HCT116 (cell line): Measurements from ENCODE around the gene PLCL2. TPM values are rescaled to one million over a fixed set of nuclear protein-coding genes. Genes with fewer than 3 reads are reported as not detected.

Experiments used
- ATAC-seq: fragments of 200-7000 bp; cut with Tn5 transposase; 2 replicates; pipeline ENCODE4 v1.9.1; 2020; ENCODE audit warnings: mild to moderate bottlenecking, moderate library complexity
- BruUV-seq: library from RNA; stranded (reverse); fragments of 400-500 nt; replicated peaks from 2 replicates; lab custom pipeline; 2021; lab: Mats Ljungman, UMichigan
- CTCF ChIA-PET: fragments of 300-600 bp; sonication (Branson Sonifier 250); formaldehyde crosslinking; loops from one replicate; lab custom pipeline; 2021; ENCODE audit warnings: antibody characterized with exemption; lab: Charles Lee
- POLR2A ChIA-PET: fragments of 300-600, 350-600 bp; sonication (Branson Sonifier 250); formaldehyde crosslinking; loops from one replicate; lab custom pipeline; 2021; ENCODE audit warnings: antibody characterized with exemption; lab: Charles Lee
- RAD21 ChIA-PET, 2 experiments: fragments of 300-600 bp; sonication (Branson Sonifier 250); formaldehyde crosslinking; loops; one replicate each; lab custom pipeline; 2023; ENCODE audit warnings: low total read pairs in 2 of 2; ENCODE audit not compliant: uncharacterized antibody in 2 of 2, unreplicated experiment in 2 of 2, low non-redundant PET in 1 of 2; lab: Charles Lee
- DNase-seq: peaks from one replicate; pipeline ENCODE4 v3.0.0-alpha.2; 2010; ENCODE audit warnings: low read depth, low spot score
- H2AFZ ChIP-seq: fragments of 200-600 bp; shearing (Covaris generic), sonication (generic); 2 replicates; pipeline ENCODE4 v1.6.1; 2017; ENCODE audit warnings: low read depth, mixed run types, mixed read lengths, antibody characterized with exemption, low read length; ENCODE audit not compliant: poor library complexity, severe bottlenecking
- H3K27ac ChIP-seq: 2 replicates; pipeline ENCODE4 v1.5.1; 2012; ENCODE audit warnings: low read depth, low read length
- H3K27me3 ChIP-seq: fragments of 200-600 bp; sonication (generic); 2 replicates; pipeline ENCODE4 v1.6.1; 2016; ENCODE audit warnings: mixed run types, low read length, mixed read lengths; ENCODE audit not compliant: insufficient read depth
- H3K36me3 ChIP-seq, 2 experiments: fragments of 200-500 bp in 1 of 2; fragments of 200-600 bp in 1 of 2; sonication (Bioruptor generic) in 1 of 2; sonication (generic) in 1 of 2; 2 replicates each; pipeline versions ENCODE4 v1.5.1 to v1.6.1; 2014 to 2016; ENCODE audit warnings: low read length in 2 of 2, inconsistent platforms in 1 of 2, mixed read lengths in 1 of 2, mixed run types in 1 of 2; ENCODE audit not compliant: insufficient read depth in 2 of 2, control insufficient read depth in 1 of 2
- H3K4me1 ChIP-seq, 2 experiments: fragments of 200-600 bp in 1 of 2; sonication (generic) in 1 of 2; 2 replicates each; pipeline versions ENCODE4 v1.5.1 to v1.6.1; 2012 to 2017; ENCODE audit warnings: low read length in 2 of 2, inconsistent platforms in 1 of 2, mild to moderate bottlenecking in 1 of 2, mixed read lengths in 1 of 2, mixed run types in 1 of 2, moderate library complexity in 1 of 2; ENCODE audit not compliant: insufficient read depth in 2 of 2, control insufficient read depth in 1 of 2
- H3K4me2 ChIP-seq: fragments of 200-600 bp; sonication (generic); 2 replicates; pipeline ENCODE4 v1.6.1; 2017; ENCODE audit warnings: mixed run types, low read length, mixed read lengths
- H3K4me3 ChIP-seq, 2 experiments: fragments of 200-600 bp in 1 of 2; sonication (generic) in 1 of 2; replicated peaks in 1 of 2; 2 replicates each; pipeline ENCODE4 v1.5.1; 2011 to 2016; ENCODE audit warnings: low read length in 2 of 2, control low read depth in 1 of 2, low read depth in 1 of 2, mild to moderate bottlenecking in 1 of 2, mixed read lengths in 1 of 2, mixed run types in 1 of 2
- H3K79me2 ChIP-seq: fragments of 200-600 bp; sonication (generic); 2 replicates; pipeline ENCODE4 v1.6.1; 2017; ENCODE audit warnings: mild to moderate bottlenecking, mixed run types, low read length, moderate library complexity, mixed read lengths; ENCODE audit not compliant: insufficient read depth
- H3K9ac ChIP-seq: fragments of 200-600 bp; sonication (generic); 2 replicates; pipeline ENCODE4 v1.6.1; 2016; ENCODE audit warnings: low read length, mixed read lengths
- H3K9me2 ChIP-seq: fragments of 200-600 bp; sonication (generic), shearing (Covaris generic); 2 replicates; pipeline ENCODE4 v1.6.1; 2017; ENCODE audit warnings: mixed run types, mild to moderate bottlenecking, moderate library complexity; ENCODE audit not compliant: insufficient read depth
- H3K9me3 ChIP-seq, 2 experiments: fragments of 200-500 bp in 1 of 2; fragments of 200-600 bp in 1 of 2; sonication (Bioruptor generic) in 1 of 2; sonication (generic) in 1 of 2; 2 replicates each; pipeline ENCODE4 v1.6.1; 2014 to 2017; ENCODE audit warnings: low read length in 2 of 2, mixed read lengths in 2 of 2, inconsistent platforms in 1 of 2, low read depth in 1 of 2, mild to moderate bottlenecking in 1 of 2, mixed run types in 1 of 2, moderate library complexity in 1 of 2; ENCODE audit not compliant: control insufficient read depth in 1 of 2, insufficient read depth in 1 of 2
- H4K20me1 ChIP-seq: fragments of 200-600 bp; sonication (generic), shearing (Covaris generic); 2 replicates; pipeline ENCODE4 v1.6.1; 2017; ENCODE audit warnings: mixed run types, mild to moderate bottlenecking, moderate library complexity; ENCODE audit not compliant: insufficient read depth
- ATF3 ChIP-seq: IDR thresholded peaks from 2 replicates; pipeline ENCODE4 v1.6.1; 2012
- EGR1 ChIP-seq: IDR thresholded peaks from 2 replicates; pipeline ENCODE4 v1.6.1; 2012; ENCODE audit warnings: low read depth
- ELF1 ChIP-seq: IDR thresholded peaks from 2 replicates; pipeline ENCODE4 v1.6.1; 2012; ENCODE audit warnings: low read depth, borderline replicate concordance
- EZH2phosphoT487 ChIP-seq: fragments of 200-600 bp; IDR thresholded peaks from 2 replicates; pipeline ENCODE4 v1.6.1; 2018; ENCODE audit warnings: antibody characterized with exemption, borderline replicate concordance
- MAX ChIP-seq: IDR thresholded peaks from 2 replicates; pipeline ENCODE4 v1.6.1; 2012
- POLR2AphosphoS5 ChIP-seq: IDR thresholded peaks from 2 replicates; pipeline ENCODE4 v1.6.1; 2011; ENCODE audit warnings: mild to moderate bottlenecking, low read depth, low read length, moderate library complexity
- RAD21 ChIP-seq: IDR thresholded peaks from 2 replicates; pipeline ENCODE4 v1.6.1; 2012; ENCODE audit warnings: low read depth, mild to moderate bottlenecking
- REST ChIP-seq: IDR thresholded peaks from 2 replicates; pipeline ENCODE4 v1.6.1; 2012; ENCODE audit warnings: low read depth
- SP1 ChIP-seq: IDR thresholded peaks from 2 replicates; pipeline ENCODE4 v1.6.1; 2012; ENCODE audit warnings: low read depth
- TCF7L2 ChIP-seq: IDR thresholded peaks from 2 replicates; pipeline ENCODE4 v1.7.0; 2011; ENCODE audit warnings: borderline replicate concordance, inconsistent platforms; ENCODE audit not compliant: insufficient read depth, insufficient read length; ENCODE audit errors: extremely low read depth
- YY1 ChIP-seq: IDR thresholded peaks from 2 replicates; pipeline ENCODE4 v1.6.1; 2011; ENCODE audit warnings: low read length, low read depth, moderate library complexity, mild to moderate bottlenecking; ENCODE audit not compliant: insufficient replicate concordance; ENCODE audit errors: extremely low read depth
- ZBTB33 ChIP-seq: IDR thresholded peaks from 2 replicates; pipeline ENCODE4 v1.6.1; 2011; ENCODE audit warnings: mild to moderate bottlenecking, low read length, moderate library complexity; ENCODE audit not compliant: insufficient replicate concordance; ENCODE audit errors: extremely low read depth
- ZNF274 ChIP-seq: fragments of 200-500 bp; sonication (Bioruptor generic); IDR thresholded peaks from 2 replicates; pipeline ENCODE4 v1.6.1; 2014; ENCODE audit warnings: mild to moderate bottlenecking, low read depth, low read length, inconsistent platforms
- intact Hi-C: fragments of 100-400 bp; cut with micrococcal nuclease; formaldehyde crosslinking; loops from 2 replicates; pipeline ENCODE4 v1.10.0; 2022
- total RNA-seq: library from RNA; stranded (reverse); gene quantifications from one replicate; pipeline ENCODE4 v1.2.1, GENCODE V29; 2021; ENCODE audit not compliant: unreplicated experiment

The PLCL2 gene
- total RNA-seq, 1 experiment from 2014 or later = 2.2 TPM

GRCh38 chr3:17088602-17089313 lies 204.0 kb downstream of the PLCL2 start:
- H3K4me3 ChIP-seq = no peak overlapping the region
- H3K9me2 ChIP-seq = no peaks in the 10 kb centered on the region
- H3K79me2 ChIP-seq = no peaks in the 10 kb centered on the region
- no peaks in the 10 kb centered on the region for H3K9me3 ChIP-seq
- no TSS peak for BruUV-seq
- no peak overlapping the region for H3K4me2 ChIP-seq
- RAD21 ChIA-PET = no interaction called here
- POLR2A ChIA-PET = no interaction called here
- TF ChIP-seq REST (no peak), ELF1 (no peak), ATF3 (no peak)
- no peaks in the 10 kb centered on the region; a peak in 1 of 4 replicates for H3K36me3 ChIP-seq
- H3K4me1 ChIP-seq = no peaks in the 10 kb centered on the region
- CTCF ChIA-PET = no interaction called here
- no peaks in the 10 kb centered on the region for H3K27me3 ChIP-seq
- intact Hi-C loops = no loop called here
- DNase-seq = no peak
- no peaks in the 10 kb centered on the region for H4K20me1 ChIP-seq
- H3K9ac ChIP-seq = no peak overlapping the region
- H3K27ac ChIP-seq = no peak overlapping the region
- ATAC-seq = no peak
- H2AFZ ChIP-seq = no peak overlapping the region

GRCh38 chr3:17089314-17089700 lies 204.6 kb downstream of the PLCL2 start:
- Histone ChIP-seq H3K79me2 (no peaks in the 10 kb centered on the region), H3K4me3 (no peak overlapping the region), H3K27me3 (no peaks in the 10 kb centered on the region), H4K20me1 (no peaks in the 10 kb centered on the region), H3K4me2 (no peak overlapping the region), H3K36me3 (no peaks in the 10 kb centered on the region; a peak in 1 of 4 replicates), H3K27ac (no peak overlapping the region), H2AFZ (no peak overlapping the region), H3K9me2 (no peaks in the 10 kb centered on the region), H3K9me3 (no peaks in the 10 kb centered on the region), H3K4me1 (no peaks in the 10 kb centered on the region), H3K9ac (no peak overlapping the region)
- POLR2A ChIA-PET = interaction anchor here (0.6 kb wide), 1 partner anchor 97 kb away, joined by 3 read pairs; no protein-coding TSS in a partner anchor
- ATAC-seq = no peak
- RAD21 ChIA-PET = no interaction called here
- CTCF ChIA-PET = no interaction called here
- DNase-seq = no peak
- intact Hi-C loops = no loop called here
- no TSS peak for BruUV-seq
- no peak for TF ChIP-seq SP1
- no peak for TF ChIP-seq ZBTB33
- TF ChIP-seq RAD21 = no peak
- no peak for TF ChIP-seq EGR1
- no peak for TF ChIP-seq MAX
- no peak for TF ChIP-seq POLR2AphosphoS5
- no peak for TF ChIP-seq ZNF274
- TF ChIP-seq ELF1 = no peak
- no peak for TF ChIP-seq EZH2phosphoT487
- no peak for TF ChIP-seq TCF7L2
- no peak for TF ChIP-seq YY1
